ENCODE measurements around the gene MAD1L1. TPM values are rescaled to one million over a fixed set of nuclear protein-coding genes. Genes with fewer than 3 reads are reported as not detected.

The MAD1L1 gene
- total and polyA plus RNA-seq, 2 of the 4 experiments (the other 2 are of a cell fraction): 29.0 to 40.9 TPM

- dilution Hi-C loops (cut with HindIII; ENCODE audit: low sequenced_read_pairs, unreplicated experiment): no loop called here
- Histone ChIP-seq H3K36me3 (ENCODE audit: control insufficient read depth, insufficient read depth, low read length) (no peaks in the 10 kb centered on the region), H3K9ac (ENCODE audit: low read depth, low read length) (no peak overlapping the region), H3K4me1 (ENCODE audit: control insufficient read depth, insufficient read depth, low read length) (no peaks in the 10 kb centered on the region), H2BK5ac (ENCODE audit: low read depth, low read length, poor library complexity, severe bottlenecking) (no peak overlapping the region), H4K20me1 (ENCODE audit: insufficient read depth, low read length) (no peaks in the 10 kb centered on the region; the same call in 1 of the 2 replicates), H2BK15ac (ENCODE audit: low read depth, low read length) (no peak overlapping the region), H4K8ac (ENCODE audit: low read depth in 2 of 2, low read length in 2 of 2) (no peak overlapping the region), H2AK5ac (ENCODE audit: low read depth, low read length) (no peak overlapping the region), H3K18ac (ENCODE audit: low read depth, low read length) (no peak overlapping the region), H4K91ac (ENCODE audit: insufficient read depth, low read depth, low read length) (no peak overlapping the region), H2BK20ac (ENCODE audit: low read depth, low read length) (no peak overlapping the region), H2AFZ (replicated peaks; ENCODE audit: low read length, poor library complexity) (no peak overlapping the region), H3K27me3 (ENCODE audit: control insufficient read depth, insufficient read depth, low read length) (peaks cover 5% of the 10 kb centered on the region; the same call in 1 of the 2 replicates), H3K4me3 (ENCODE audit: insufficient read depth, low read depth, low read length) (no peak overlapping the region), H3K9me1 (ENCODE audit: insufficient read depth, low read length) (no peaks in the 10 kb centered on the region), H3K23ac (ENCODE audit: low read depth, low read length) (no peak overlapping the region), H2BK120ac (ENCODE audit: low read depth, low read length) (no peak overlapping the region), H3K14ac (replicated peaks; ENCODE audit: low read depth, low read length) (no peak overlapping the region), H3K9me3 (ENCODE audit: control insufficient read depth, insufficient read depth, low read length) (peaks cover 4% of the 10 kb centered on the region; the same call in 1 of the 2 replicates), H2AK9ac (replicated peaks; ENCODE audit: low read depth, low read length, poor library complexity) (no peak overlapping the region), H3K27ac (ENCODE audit: insufficient read depth, low read length) (no peak overlapping the region), H3K4me2 (ENCODE audit: low read depth, low read length) (no peak overlapping the region), H3K56ac (ENCODE audit: extremely low read depth, insufficient read depth, low read length) (no peak overlapping the region), H3K79me1 (ENCODE audit: low read depth in 1 of 2, low read length in 2 of 2) (no peaks in the 10 kb centered on the region), H4K5ac (ENCODE audit: low read depth, low read length) (no peak overlapping the region), H3K4ac (ENCODE audit: low read depth, low read length) (no peak overlapping the region)
- ChIA-PET CTCF (no interaction called here), POLR2A (ENCODE audit: unreplicated experiment) (no interaction called here)
- no peak for ATAC-seq (ENCODE audit: low read depth)
- in situ Hi-C loops (cut with MboI; ENCODE audit: low sequenced_read_pairs): no loop called here
- intact Hi-C loops (cut with micrococcal nuclease): no loop called here
- no TSS peak for BruUV-seq (replicated peaks)
- no peak for DNase-seq
- TF ChIP-seq MXI1 (IDR thresholded peaks at IDR 0.05; ENCODE audit: borderline replicate concordance, low read depth, low read length): no peak
- TF ChIP-seq MAFK (IDR thresholded peaks at IDR 0.05; ENCODE audit: low read depth, low read length): no peak
- no peak for TF ChIP-seq BHLHE40 (IDR thresholded peaks at IDR 0.05; ENCODE audit: low read depth, low read length)
- TF ChIP-seq FOS (IDR thresholded peaks at IDR 0.05; ENCODE audit: low read depth, low read length): no peak
- no peak for TF ChIP-seq RFX5 (IDR thresholded peaks at IDR 0.05; ENCODE audit: low read depth, low read length)
- no peak for TF ChIP-seq POLR2A (IDR thresholded peaks at IDR 0.05; ENCODE audit: low read depth, low read length)
- TF ChIP-seq CHD1 (IDR thresholded peaks at IDR 0.05; ENCODE audit: low read depth, low read length): no peak
- TF ChIP-seq RCOR1 (IDR thresholded peaks at IDR 0.05; ENCODE audit: insufficient replicate concordance, low read length): no peak
- no peak for TF ChIP-seq MAZ (IDR thresholded peaks at IDR 0.05; ENCODE audit: borderline replicate concordance, low read depth, low read length)
- TF ChIP-seq SMC3 (IDR thresholded peaks at IDR 0.05; ENCODE audit: low read depth, low read length): no peak
- no peak for TF ChIP-seq CEBPB (IDR thresholded peaks at IDR 0.05; ENCODE audit: low read depth, low read length)
- no peak for TF ChIP-seq RAD21 (IDR thresholded peaks at IDR 0.05; ENCODE audit: low read length)
- TF ChIP-seq USF2 (IDR thresholded peaks at IDR 0.05; ENCODE audit: low read depth, low read length): no peak
- no peak for TF ChIP-seq NFE2L2 (IDR thresholded peaks at IDR 0.05; ENCODE audit: low read depth, low read length)
- TF ChIP-seq CTCF (conservative IDR thresholded peaks at IDR 0.05; ENCODE audit: low read depth, low read length): no peak
- TF ChIP-seq ELK1 (IDR thresholded peaks at IDR 0.05; ENCODE audit: borderline replicate concordance, low read depth, low read length): no peak
- WGBS, 2 experiments (ENCODE audit: extremely low coverage in 2 of 2, insufficient read length in 1 of 2): 90% methylated on average over 7 of the region's 21 CpGs; no CpG with 5 or more reads in 1 of the 2 experiments
These were observed 428.4 kb downstream of the MAD1L1 start for GRCh38 chr7:1804310-1804709.
